Right lobe of liver (tissue), 4 donors: ENCODE measurements around the gene CERS6.

Experiments
- CTCF ChIP-seq, 4 donors: fragments of 200-600 bp in 3 of 4; fragments of 450-650 bp in 1 of 4; IDR thresholded peaks; one replicate each; pipeline versions ENCODE4 v1.5.1 to v1.8.0; 2016 to 2022; ENCODE audit warnings: antibody characterized with exemption in 4 of 4, mild to moderate bottlenecking in 2 of 4
- POLR2A ChIP-seq: fragments of 450-650 bp; IDR thresholded peaks from one replicate; pipeline ENCODE4 v1.6.1; 2017; ENCODE audit warnings: antibody characterized with exemption, mild to moderate bottlenecking
- donor health status: DM: no; HTN: no; CAD: no.
- donor health status: DM: no; HTN: no; CAD: no.
- donor health status: DM: no; HTN: yes; CAD: no.

- TF ChIP-seq CTCF (IDR thresholded peaks at IDR 0.05) (no peak), POLR2A (no peak)
These were observed 22.1 kb downstream of the CERS6 start for GRCh38 chr2:168478206-168478605.
